GM11168 (cell line): ENCODE measurements around the gene DCLRE1C.
"Not testable (repeated sequence)": the region's sequence is repeated elsewhere in the genome, so short reads cannot be mapped to it uniquely, and the experiment has no call there.

Experiments
- in situ Hi-C: fragments of 300-500 bp; cut with MboI; formaldehyde crosslinking; loops from one replicate; pipeline ENCODE4 v1.12.0; 2022; ENCODE audit warnings: low sequenced_read_pairs; ENCODE audit not compliant: unreplicated experiment

DCLRE1C gene

GRCh38 chr10:14954001-14954770 is at the start of gene DCLRE1C:
DCLRE1C (minus strand) TSS chr10:14954096; CDS start chr10:14954010, 86 bp downstream.
- in situ Hi-C loops: no loop called here

GRCh38 chr10:14995964-14996565 is 42.2 kb upstream of the DCLRE1C start:
- in situ Hi-C loops: no loop called here

GRCh38 chr10:14993500-14994455 is 39.9 kb upstream of the DCLRE1C start:
- in situ Hi-C loops: not testable (repeated sequence)

GRCh38 chr10:14992336-14992735 is 38.4 kb upstream of the DCLRE1C start:
- in situ Hi-C loops: not testable (repeated sequence)

- in situ Hi-C loops: not testable (repeated sequence)
These were observed 37.3 kb upstream of the DCLRE1C start for GRCh38 chr10:14991035-14991749.

- in situ Hi-C loops: not testable (repeated sequence)
These were observed 35.7 kb upstream of the DCLRE1C start for GRCh38 chr10:14989552-14989951.

GRCh38 chr10:14982744-14983143 is 28.8 kb upstream of the DCLRE1C start:
- in situ Hi-C loops: no loop called here

GRCh38 chr10:14975672-14976273 is 21.9 kb upstream of the DCLRE1C start:
- in situ Hi-C loops: no loop called here

- in situ Hi-C loops: not testable (repeated sequence)
These were observed 20.5 kb upstream of the DCLRE1C start for GRCh38 chr10:14974153-14974998.

GRCh38 chr10:14971867-14972448 is 18.1 kb upstream of the DCLRE1C start:
- in situ Hi-C loops: no loop called here

GRCh38 chr10:14967897-14968296 is 14.0 kb upstream of the DCLRE1C start:
- in situ Hi-C loops: no loop called here

GRCh38 chr10:14959221-14960057 is 5.5 kb upstream of the DCLRE1C start, which contains the start of gene MEIG1:
MEIG1 (plus strand) TSS chr10:14959388; CDS start chr10:14966469, 7,081 bp downstream.
- in situ Hi-C loops: no loop called here

- in situ Hi-C loops: no loop called here
These were observed 5.0 kb upstream of the DCLRE1C start for GRCh38 chr10:14958872-14959220.

- in situ Hi-C loops: no loop called here
These were observed 1.0 kb upstream of the DCLRE1C start for GRCh38 chr10:14954934-14955333.

GRCh38 chr10:14953424-14954000 is 384 bp downstream of the DCLRE1C start:
- in situ Hi-C loops: no loop called here

GRCh38 chr10:14952851-14953423 is 959 bp downstream of the DCLRE1C start:
- in situ Hi-C loops: no loop called here

GRCh38 chr10:14949291-14949690 is 4.6 kb downstream of the DCLRE1C start:
- in situ Hi-C loops: no loop called here
